ENCODE results near the gene CSTPP1. TPM values are rescaled to one million over a fixed set of nuclear protein-coding genes. Genes with fewer than 3 reads are reported as not detected.
"Not testable (repeated sequence)": the region's sequence is repeated elsewhere in the genome, so short reads cannot be mapped to it uniquely, and the experiment has no call there.

CSTPP1 gene
- total RNA-seq, 1 donor from 2014 or later, result 32.7 TPM

GRCh38 chr11:46958777-46959176, 22.2 kb downstream of the CSTPP1 start:
- H3K4me3 Mint-ChIP-seq, result no peak overlapping the region
- H3K4me1 Mint-ChIP-seq, result peaks cover 9% of the 10 kb centered on the region

DNA sequence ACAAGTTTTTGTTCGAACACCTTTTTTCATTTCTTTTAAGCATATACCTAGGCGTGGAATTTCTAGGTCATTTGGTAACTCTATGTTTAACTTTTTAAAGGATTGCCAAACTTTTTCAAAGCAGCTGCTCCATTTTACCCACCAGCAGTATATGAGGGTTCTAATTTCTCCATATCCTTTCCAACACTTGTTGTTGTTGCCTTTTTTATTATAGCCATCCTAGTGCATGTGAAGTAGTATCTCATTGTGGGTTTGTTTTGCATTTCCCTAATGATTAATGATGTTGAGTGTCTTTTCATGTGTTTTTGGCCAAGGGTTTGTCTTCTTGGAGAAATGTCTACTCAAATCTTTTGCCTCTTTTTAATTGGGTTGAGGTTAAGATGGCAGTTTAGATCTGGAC, 24.5 kb downstream of the CSTPP1 start:
- peaks cover 33% of the 10 kb centered on the region for H3K79me2 ChIP-seq (ENCODE audit: low read depth)

More at GRCh38 chr11:46958777-46959176, 22.2 kb downstream of the CSTPP1 start:
- DNase-seq (ENCODE audit: low spot score), result no peak
- Histone ChIP-seq H3K27me3 (no peaks in the 10 kb centered on the region), H2AFZ (replicated peaks) (no peak overlapping the region), H3K79me2 (ENCODE audit: low read depth) (peaks cover 39% of the 10 kb centered on the region), H3K4me2 (no peak overlapping the region), H3K27ac (no peak overlapping the region), H3K4me1 (peaks cover 8% of the 10 kb centered on the region), H3K4me3 (no peak overlapping the region), H4K20me1 (ENCODE audit: low read depth) (peaks cover 18% of the 10 kb centered on the region), H3F3A (ENCODE audit: low read depth) (peaks cover 1% of the 10 kb centered on the region), H3K9ac (no peak overlapping the region), H3K36me3 (peaks cover 4% of the 10 kb centered on the region), H3K9me3 (ENCODE audit: low read depth) (peaks cover 5% of the 10 kb centered on the region)
- peaks cover 51% of the 10 kb centered on the region for H3K36me3 Mint-ChIP-seq
- TF ChIP-seq EZH2phosphoT487 (IDR thresholded peaks at IDR 0.05) (no peak), EZH2 (IDR thresholded peaks at IDR 0.05) (no peak)
- TF ChIP-seq, protein P1, sequence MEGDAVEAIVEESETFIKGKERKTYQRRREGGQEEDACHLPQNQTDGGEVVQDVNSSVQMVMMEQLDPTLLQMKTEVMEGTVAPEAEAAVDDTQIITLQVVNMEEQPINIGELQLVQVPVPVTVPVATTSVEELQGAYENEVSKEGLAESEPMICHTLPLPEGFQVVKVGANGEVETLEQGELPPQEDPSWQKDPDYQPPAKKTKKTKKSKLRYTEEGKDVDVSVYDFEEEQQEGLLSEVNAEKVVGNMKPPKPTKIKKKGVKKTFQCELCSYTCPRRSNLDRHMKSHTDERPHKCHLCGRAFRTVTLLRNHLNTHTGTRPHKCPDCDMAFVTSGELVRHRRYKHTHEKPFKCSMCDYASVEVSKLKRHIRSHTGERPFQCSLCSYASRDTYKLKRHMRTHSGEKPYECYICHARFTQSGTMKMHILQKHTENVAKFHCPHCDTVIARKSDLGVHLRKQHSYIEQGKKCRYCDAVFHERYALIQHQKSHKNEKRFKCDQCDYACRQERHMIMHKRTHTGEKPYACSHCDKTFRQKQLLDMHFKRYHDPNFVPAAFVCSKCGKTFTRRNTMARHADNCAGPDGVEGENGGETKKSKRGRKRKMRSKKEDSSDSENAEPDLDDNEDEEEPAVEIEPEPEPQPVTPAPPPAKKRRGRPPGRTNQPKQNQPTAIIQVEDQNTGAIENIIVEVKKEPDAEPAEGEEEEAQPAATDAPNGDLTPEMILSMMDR (IDR thresholded peaks at IDR 0.05), result no peak
- peaks cover 41% of the 10 kb centered on the region for H3K9me3 Mint-ChIP-seq
- no peak overlapping the region for H3K27ac Mint-ChIP-seq
- H3K27me3 Mint-ChIP-seq (ENCODE audit: insufficient read depth, low read depth), result peaks cover 3% of the 10 kb centered on the region

GRCh38 chr11:46961886-46962285, 25.3 kb downstream of the CSTPP1 start:
- peaks cover 70% of the 10 kb centered on the region for H3K36me3 Mint-ChIP-seq
- H3K27me3 ChIP-seq; H3K36me3 ChIP-seq; H3K4me3 ChIP-seq; H3K4me3 Mint-ChIP-seq; H4K20me1 ChIP-seq (ENCODE audit: low read depth); H2AFZ ChIP-seq (replicated peaks); H3K4me2 ChIP-seq; H3F3A ChIP-seq (ENCODE audit: low read depth); H3K27ac ChIP-seq; H3K27ac Mint-ChIP-seq; H3K4me1 ChIP-seq; H3K9me3 ChIP-seq (ENCODE audit: low read depth); H3K27me3 Mint-ChIP-seq (ENCODE audit: insufficient read depth, low read depth); H3K9ac ChIP-seq; DNase-seq (ENCODE audit: low spot score); H3K4me1 Mint-ChIP-seq: not testable (repeated sequence)
- H3K79me2 ChIP-seq (ENCODE audit: low read depth), result peaks cover 33% of the 10 kb centered on the region
- H3K9me3 Mint-ChIP-seq, result peaks cover 46% of the 10 kb centered on the region

More for the DNA sequence above, 24.5 kb downstream of the CSTPP1 start:
- Histone ChIP-seq H3K4me1 (no peaks in the 10 kb centered on the region), H2AFZ (replicated peaks) (no peak overlapping the region), H3K4me2 (no peak overlapping the region), H3K4me3 (no peak overlapping the region), H3K27me3 (no peaks in the 10 kb centered on the region), H3K27ac (no peak overlapping the region), H3K9me3 (ENCODE audit: low read depth) (peaks cover 5% of the 10 kb centered on the region), H3F3A (ENCODE audit: low read depth) (no peaks in the 10 kb centered on the region), H3K36me3 (peaks cover 4% of the 10 kb centered on the region), H3K9ac (no peak overlapping the region), H4K20me1 (ENCODE audit: low read depth) (no peaks in the 10 kb centered on the region)
- Mint-ChIP-seq H3K9me3 (peaks cover 46% of the 10 kb centered on the region), H3K4me1 (no peaks in the 10 kb centered on the region), H3K36me3 (peaks cover 65% of the 10 kb centered on the region), H3K27me3 (ENCODE audit: insufficient read depth, low read depth) (peaks cover 3% of the 10 kb centered on the region), H3K27ac (no peak overlapping the region), H3K4me3 (no peak overlapping the region)
- TF ChIP-seq, protein P1 (IDR thresholded peaks at IDR 0.05), result no peak
- no peak for TF ChIP-seq EZH2phosphoT487 (IDR thresholded peaks at IDR 0.05)
- TF ChIP-seq EZH2 (IDR thresholded peaks at IDR 0.05), result no peak
- DNase-seq (ENCODE audit: low spot score), result no peak

DNA sequence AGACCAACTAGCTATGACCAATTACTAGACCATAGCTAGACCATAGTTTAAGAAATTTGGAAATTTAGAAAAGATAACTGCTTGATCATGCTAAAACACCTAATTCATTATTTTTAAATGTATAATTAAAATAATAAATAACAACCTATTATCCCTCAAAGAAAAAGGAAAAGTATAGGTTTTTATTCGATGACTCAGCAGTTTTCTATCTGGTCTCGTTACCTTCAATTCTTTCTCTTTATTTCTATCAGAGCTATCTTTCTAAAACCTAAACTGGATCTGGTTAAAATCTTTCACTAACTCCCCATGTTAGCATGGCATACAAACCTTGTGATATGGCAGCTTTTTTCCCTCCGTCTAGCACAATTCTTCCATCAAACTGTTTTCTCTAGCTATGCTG, 27.3 kb downstream of the CSTPP1 start:
- H2AFZ ChIP-seq (replicated peaks), result no peak overlapping the region
- peaks cover 7% of the 10 kb centered on the region for H4K20me1 ChIP-seq (ENCODE audit: low read depth)
- H3K9me3 ChIP-seq (ENCODE audit: low read depth), result peaks cover 2% of the 10 kb centered on the region
- H3K4me2 ChIP-seq, result no peak overlapping the region
- H3K9ac ChIP-seq, result no peak overlapping the region
- H3K4me3 ChIP-seq, result no peak overlapping the region
- Mint-ChIP-seq H3K4me3 (no peak overlapping the region), H3K36me3 (peaks cover 57% of the 10 kb centered on the region), H3K27ac (no peak overlapping the region), H3K27me3 (ENCODE audit: insufficient read depth, low read depth) (no peaks in the 10 kb centered on the region), H3K4me1 (no peaks in the 10 kb centered on the region), H3K9me3 (peaks cover 41% of the 10 kb centered on the region)
- peaks cover 4% of the 10 kb centered on the region for H3F3A ChIP-seq (ENCODE audit: low read depth)
- H3K27me3 ChIP-seq, result no peaks in the 10 kb centered on the region
- DNase-seq (ENCODE audit: low spot score), result no peak
- TF ChIP-seq EZH2 (IDR thresholded peaks at IDR 0.05), result no peak
- no peak for TF ChIP-seq EZH2phosphoT487 (IDR thresholded peaks at IDR 0.05)
- TF ChIP-seq, protein P1 (IDR thresholded peaks at IDR 0.05), result no peak
- H3K36me3 ChIP-seq, result peaks cover 4% of the 10 kb centered on the region
- no peak overlapping the region for H3K27ac ChIP-seq
- no peaks in the 10 kb centered on the region for H3K4me1 ChIP-seq
- H3K79me2 ChIP-seq (ENCODE audit: low read depth), result peaks cover 20% of the 10 kb centered on the region
